ENCODE data around the gene CHD9. TPM values are rescaled to one million over a fixed set of nuclear protein-coding genes. Genes with fewer than 3 reads are reported as not detected.

CHD9 gene
- total RNA-seq, 1 donor from 2014 or later: 119 TPM

DNA sequence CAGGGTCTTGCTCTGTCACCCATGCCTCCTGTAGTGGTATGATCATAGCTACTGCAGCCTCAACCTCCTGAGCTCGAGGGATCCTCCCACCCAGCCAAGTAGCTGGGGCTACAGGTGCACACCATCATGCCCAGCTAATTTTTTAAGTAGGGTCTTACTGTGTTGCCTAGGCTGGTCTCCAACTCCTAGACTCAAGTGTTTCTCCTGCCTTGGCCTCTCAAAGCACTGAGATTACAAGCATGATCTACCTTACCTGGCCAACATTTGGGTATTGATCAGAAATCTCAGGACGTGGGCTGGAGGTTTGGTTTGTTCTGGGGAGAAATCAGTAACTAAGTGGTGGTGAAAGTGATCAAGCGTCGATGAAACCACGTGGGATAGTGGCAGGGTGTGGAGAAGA lies 4.1 kb downstream of the CHD9 start:
- H3K36me3 Mint-ChIP-seq: no peaks in the 10 kb centered on the region
- no peak overlapping the region for H3K27ac Mint-ChIP-seq
- TF ChIP-seq CTCF (IDR thresholded peaks at IDR 0.05; ENCODE audit: unreplicated experiment): no peak
- no peak for DNase-seq (ENCODE audit: low spot score in 2 of 2, unreplicated experiment in 2 of 2)
- no peaks in the 10 kb centered on the region for H3K27me3 Mint-ChIP-seq (ENCODE audit: low read depth)
- peaks cover 11% of the 10 kb centered on the region for H3K4me1 Mint-ChIP-seq
- no peak overlapping the region for H3K4me3 Mint-ChIP-seq
- no peaks in the 10 kb centered on the region for H3K9me3 Mint-ChIP-seq

- H3K27me3 Mint-ChIP-seq (ENCODE audit: low read depth): no peaks in the 10 kb centered on the region
- no peak overlapping the region for H3K27ac Mint-ChIP-seq
- peaks cover 11% of the 10 kb centered on the region for H3K4me1 Mint-ChIP-seq
- H3K36me3 Mint-ChIP-seq: no peaks in the 10 kb centered on the region
- no peak for TF ChIP-seq CTCF (IDR thresholded peaks at IDR 0.05; ENCODE audit: unreplicated experiment)
- DNase-seq (ENCODE audit: low spot score in 2 of 2, unreplicated experiment in 2 of 2): no peak
- no peaks in the 10 kb centered on the region for H3K9me3 Mint-ChIP-seq
- H3K4me3 Mint-ChIP-seq: no peak overlapping the region
Observed at GRCh38 chr16:53059672-53060071, 4.9 kb downstream of the CHD9 start.

DNA sequence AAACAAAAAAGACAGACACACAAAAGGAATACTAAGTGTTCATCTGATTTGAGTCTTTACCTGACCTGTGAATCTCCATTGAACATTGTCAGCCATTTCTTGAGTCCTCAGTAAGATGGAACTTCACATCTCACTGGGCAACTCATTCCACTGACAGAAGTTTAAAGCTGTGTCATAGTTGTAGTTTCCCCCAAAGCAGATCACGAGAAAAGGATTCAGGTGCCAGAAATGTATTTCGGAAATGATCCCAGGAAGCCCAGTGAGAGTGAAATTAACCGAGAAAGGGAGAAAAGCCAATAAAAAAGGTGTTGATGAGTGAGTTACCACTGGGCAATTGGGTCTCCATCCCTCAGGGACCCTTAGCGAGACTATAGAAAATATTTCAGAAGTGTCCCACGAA lies 6.5 kb downstream of the CHD9 start:
- no peak for DNase-seq (ENCODE audit: low spot score in 2 of 2, unreplicated experiment in 2 of 2)
- Mint-ChIP-seq H3K4me1 (peaks cover 11% of the 10 kb centered on the region), H3K36me3 (no peaks in the 10 kb centered on the region), H3K27me3 (ENCODE audit: low read depth) (no peaks in the 10 kb centered on the region), H3K27ac (no peak overlapping the region), H3K4me3 (no peak overlapping the region), H3K9me3 (no peaks in the 10 kb centered on the region)
- no peak for TF ChIP-seq CTCF (IDR thresholded peaks at IDR 0.05; ENCODE audit: unreplicated experiment)

GRCh38 chr16:53061701-53062159 lies 6.9 kb downstream of the CHD9 start:
- H3K36me3 Mint-ChIP-seq: no peaks in the 10 kb centered on the region
- H3K27ac Mint-ChIP-seq: no peak overlapping the region
- H3K4me3 Mint-ChIP-seq: no peak overlapping the region
- TF ChIP-seq CTCF (IDR thresholded peaks at IDR 0.05; ENCODE audit: unreplicated experiment): no peak
- no peaks in the 10 kb centered on the region for H3K9me3 Mint-ChIP-seq
- H3K27me3 Mint-ChIP-seq (ENCODE audit: low read depth): no peaks in the 10 kb centered on the region
- no peak for DNase-seq (ENCODE audit: low spot score in 2 of 2, unreplicated experiment in 2 of 2)
- H3K4me1 Mint-ChIP-seq: peaks cover 8% of the 10 kb centered on the region

- no peak overlapping the region for H3K4me3 Mint-ChIP-seq
- no peaks in the 10 kb centered on the region for H3K9me3 Mint-ChIP-seq
- TF ChIP-seq CTCF (IDR thresholded peaks at IDR 0.05; ENCODE audit: unreplicated experiment): no peak
- peaks cover 5% of the 10 kb centered on the region for H3K4me1 Mint-ChIP-seq
- no peak for DNase-seq (ENCODE audit: low spot score in 2 of 2, unreplicated experiment in 2 of 2)
- no peaks in the 10 kb centered on the region for H3K27me3 Mint-ChIP-seq (ENCODE audit: low read depth)
- H3K27ac Mint-ChIP-seq: no peak overlapping the region
- peaks cover 9% of the 10 kb centered on the region for H3K36me3 Mint-ChIP-seq
Observed at GRCh38 chr16:53064081-53064578, 9.3 kb downstream of the CHD9 start.

All from mesothelial cell of epicardium (in vitro differentiated cells).